K562 (cell line): ENCODE results near the gene CHERP. TPM values are rescaled to one million over a fixed set of nuclear protein-coding genes. Genes with fewer than 3 reads are reported as not detected.

Source experiments
- BMI1 ChIP-seq: fragments of 150-350 bp; IDR thresholded peaks from 2 replicates; pipeline ENCODE4 v1.6.1; 2014; ENCODE audit warnings: low read length
- CBFA2T3 ChIP-seq: fragments of 450-650 bp; IDR thresholded peaks from 2 replicates; pipeline ENCODE4 v1.6.1; 2017
- CEBPB ChIP-seq: fragments of 450-650 bp; IDR thresholded peaks from 2 replicates; pipeline ENCODE4 v1.6.1; 2016; ENCODE audit warnings: missing genetic modification characterization, missing compliant biosample characterization
- DACH1 ChIP-seq: fragments of 450-650 bp; IDR thresholded peaks from 2 replicates; pipeline ENCODE4 v1.6.1; 2018; ENCODE audit not compliant: partially characterized antibody
- ELF2 ChIP-seq: fragments of 250-450 bp; sonication (Bioruptor Pico); IDR thresholded peaks from 2 replicates; pipeline ENCODE4 v1.5.0; 2021; ENCODE audit warnings: mild to moderate bottlenecking
- ETV1 ChIP-seq: fragments of 450-650 bp; conservative IDR thresholded peaks from 2 replicates; pipeline ENCODE4 v1.6.1; 2016; ENCODE audit warnings: missing genetic modification characterization, control low read depth, low read depth, missing compliant biosample characterization
- HDAC6 ChIP-seq: IDR thresholded peaks from 2 replicates; pipeline ENCODE4 v1.6.1; 2012; ENCODE audit warnings: low read depth, mild to moderate bottlenecking, control low read depth, inconsistent platforms, low read length, moderate library complexity
- MCM2 ChIP-seq: fragments of 450-650 bp; IDR thresholded peaks from 2 replicates; pipeline ENCODE4 v1.6.1; 2017; ENCODE audit warnings: low read depth, mild to moderate bottlenecking
- MCM7 ChIP-seq, 2 experiments: fragments of 450-650 bp; IDR thresholded peaks; 2 replicates each; pipeline ENCODE4 v1.6.1; 2016 to 2018
- NFATC3 ChIP-seq: fragments of 450-650 bp; IDR thresholded peaks from 2 replicates; pipeline ENCODE4 v1.6.1; 2017; ENCODE audit warnings: mild to moderate bottlenecking
- NR2C1 ChIP-seq, 2 experiments: fragments of 450-650 bp; IDR thresholded peaks; 2 replicates each; pipeline ENCODE4 v1.6.1; 2017; ENCODE audit warnings: mild to moderate bottlenecking in 2 of 2, antibody characterized with exemption in 1 of 2, inconsistent platforms in 1 of 2, missing compliant biosample characterization in 1 of 2, missing genetic modification characterization in 1 of 2
- POLR2B ChIP-seq: fragments of 450-650 bp; IDR thresholded peaks from 2 replicates; pipeline ENCODE4 v1.6.1; 2018; ENCODE audit warnings: low read depth; ENCODE audit not compliant: partially characterized antibody
- POLR3G ChIP-seq: IDR thresholded peaks from 2 replicates; pipeline ENCODE4 v1.6.1; 2011; ENCODE audit not compliant: insufficient read length, insufficient replicate concordance; ENCODE audit errors: extremely low read depth
- SMARCA4 ChIP-seq: fragments of 450-650 bp; IDR thresholded peaks from 2 replicates; pipeline ENCODE4 v1.6.1; 2016
- STAT5A ChIP-seq: IDR thresholded peaks from 2 replicates; pipeline ENCODE4 v1.6.1; 2012; ENCODE audit warnings: low read length, inconsistent platforms, borderline replicate concordance
- TAF7 ChIP-seq: fragments of 450-650 bp; IDR thresholded peaks from 2 replicates; pipeline ENCODE4 v1.6.1; 2016; ENCODE audit warnings: missing genetic modification characterization, missing compliant biosample characterization
- ZC3H4 ChIP-seq: sonication (generic); formaldehyde crosslinking; IDR thresholded peaks from 2 replicates; pipeline ENCODE4 v1.9.0; 2021; ENCODE audit warnings: missing genetic modification reagents, borderline replicate concordance
- ZFP30 ChIP-seq: fragments of 250-450 bp; sonication (Bioruptor Pico); IDR thresholded peaks from 2 replicates; pipeline ENCODE4 v1.8.0; 2022; ENCODE audit warnings: moderate library complexity, mild to moderate bottlenecking, inconsistent platforms, borderline replicate concordance
- ZNF24 ChIP-seq: fragments of 450-650 bp; IDR thresholded peaks from 2 replicates; pipeline ENCODE4 v1.6.1; 2016
- ZNF561 ChIP-seq: fragments of 450-650 bp; formaldehyde crosslinking; conservative IDR thresholded peaks from 2 replicates; pipeline ENCODE4 v1.4.0; 2020; ENCODE audit warnings: mild to moderate bottlenecking, moderate library complexity
- polyA plus RNA-seq, 8 experiments: library from polyadenylated mRNA; depleted of rRNA in 4 of 8; stranded (reverse) in 5 of 8; unstranded in 3 of 8; fragments of >200 nt; fragmentation: Nextera tagmentation in 2 of 8; fragmentation: Illumina TruSeq in 1 of 8; extraction: Ambion mirVana in 2 of 8; extraction: Trizol in 1 of 8; gene quantifications; 2 replicates each; pipeline versions ENCODE4 v1.2.1 to v1.2.3, GENCODE V29; 2011 to 2014; ENCODE audit warnings: inconsistent platforms in 1 of 8, missing spikeins in 1 of 8
- total RNA-seq, 7 experiments: library from RNA; depleted of rRNA in 6 of 7; stranded (reverse); fragments of >200 nt in 6 of 7; fragmentation: Illumina TruSeq in 2 of 7; extraction: Trizol in 2 of 7; gene quantifications; 2 replicates each; pipeline versions ENCODE4 v1.2.1 to v1.2.3, GENCODE V29; 2011 to 2021; ENCODE audit warnings: low replicate concordance in 1 of 7
- TF ChIP-seq, protein P1 (sequence below), 2 experiments: fragments of 200-800 bp in 1 of 2; sonication (Bioruptor generic) in 1 of 2; sonication (generic) in 1 of 2; formaldehyde crosslinking in 1 of 2; IDR thresholded peaks in 1 of 2; conservative IDR thresholded peaks in 1 of 2; 2 replicates each; pipeline versions ENCODE4 v1.5.0 to v1.6.1; 2016 to 2020; ENCODE audit warnings: missing compliant biosample characterization in 1 of 2, missing genetic modification characterization in 1 of 2, missing genetic modification reagents in 1 of 2
- TF ChIP-seq, protein P2 (sequence below): fragments of 450-650 bp; IDR thresholded peaks from one replicate; pipeline ENCODE4 v1.6.1; 2018; ENCODE audit warnings: mild to moderate bottlenecking, moderate library complexity; ENCODE audit not compliant: partially characterized antibody
- TF ChIP-seq, protein P3 (sequence below), 3 experiments: fragments of 200-800 bp in 1 of 3; sonication (Bioruptor generic) in 1 of 3; sonication (generic) in 1 of 3; formaldehyde crosslinking in 1 of 3; IDR thresholded peaks; 2 replicates each; pipeline versions ENCODE4 v1.6.1 to v1.8.0; 2016 to 2022; ENCODE audit warnings: mild to moderate bottlenecking in 2 of 3, missing compliant biosample characterization in 2 of 3, missing genetic modification characterization in 2 of 3, missing genetic modification reagents in 1 of 3
- TF ChIP-seq, protein P4 (sequence below): fragments of 450-650 bp; IDR thresholded peaks from 2 replicates; pipeline ENCODE4 v1.7.0; 2016; ENCODE audit warnings: borderline replicate concordance

Gene CHERP
- total and polyA plus RNA-seq, 9 of the 15 experiments (the other 6 are each of a cell fraction or from before 2014, with no cell fraction given) = 0.60 to 85.1 (median 7.8) TPM

DNA sequence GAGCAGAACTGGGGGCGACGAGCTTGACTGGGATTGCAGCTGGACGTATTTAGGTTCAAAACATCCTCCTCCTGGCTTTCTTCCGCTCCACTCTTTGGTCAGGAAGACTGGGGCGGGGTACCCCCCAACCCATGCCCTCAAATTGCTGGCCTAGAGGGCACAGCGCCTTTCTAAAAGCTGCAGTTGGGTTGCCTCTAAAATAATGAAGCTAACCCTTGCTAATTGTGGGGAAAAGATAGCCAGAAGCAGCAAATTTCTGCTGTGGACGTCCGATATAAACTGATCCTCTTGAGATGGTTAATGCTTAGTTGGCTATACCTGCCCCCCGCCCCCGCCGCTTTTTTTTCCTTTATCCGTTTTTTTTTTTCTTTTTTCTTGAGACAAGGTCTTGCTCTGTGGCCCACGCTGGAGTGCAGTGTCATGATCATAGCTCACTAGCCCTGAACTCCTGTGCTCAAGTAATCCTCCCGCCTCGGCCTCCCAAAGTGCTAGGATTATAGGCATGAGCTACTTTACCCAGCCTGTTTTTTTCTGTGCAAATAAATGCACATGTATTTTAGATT lies 754 bp upstream of the CHERP start (continued):
- TF ChIP-seq MCM2 (no peak), ETV1 (tag) (0 out of 2 replicates have a peak, but pooled peaks have one; percentile 25), MCM7 (IDR thresholded peaks at IDR 0.05) (no peak), TAF7 (no peak), NR2C1 (IDR thresholded peaks at IDR 0.05) (no peak), NR2C1 (tag; IDR thresholded peaks at IDR 0.05) (no peak), ZNF24 (no peak), CBFA2T3 (0 out of 2 replicates have a peak, but pooled peaks have one; percentile 11), HDAC6 (no peak), ZNF561 (CRISPR knock-in tag) (no peak), ZC3H4 (CRISPR knock-in tag) (no peak), POLR3G (no peak), NFATC3 (no peak), ELF2 (CRISPR knock-in tag) (no peak), CEBPB (tag) (no peak), DACH1 (no peak), ZFP30 (CRISPR knock-in tag) (no peak), BMI1 (no peak), STAT5A (no peak), POLR2B (no peak), SMARCA4 (0 out of 2 replicates have a peak, but pooled peaks have one; percentile 24)
- TF ChIP-seq, protein P1, sequence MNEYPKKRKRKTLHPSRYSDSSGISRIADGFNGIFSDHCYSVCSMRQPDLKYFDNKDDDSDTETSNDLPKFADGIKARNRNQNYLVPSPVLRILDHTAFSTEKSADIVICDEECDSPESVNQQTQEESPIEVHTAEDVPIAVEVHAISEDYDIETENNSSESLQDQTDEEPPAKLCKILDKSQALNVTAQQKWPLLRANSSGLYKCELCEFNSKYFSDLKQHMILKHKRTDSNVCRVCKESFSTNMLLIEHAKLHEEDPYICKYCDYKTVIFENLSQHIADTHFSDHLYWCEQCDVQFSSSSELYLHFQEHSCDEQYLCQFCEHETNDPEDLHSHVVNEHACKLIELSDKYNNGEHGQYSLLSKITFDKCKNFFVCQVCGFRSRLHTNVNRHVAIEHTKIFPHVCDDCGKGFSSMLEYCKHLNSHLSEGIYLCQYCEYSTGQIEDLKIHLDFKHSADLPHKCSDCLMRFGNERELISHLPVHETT (CRISPR knock-in tag; conservative IDR thresholded peaks at IDR 0.05 in 1 of 2, IDR thresholded peaks at IDR 0.05 in 1 of 2) = no peak
- TF ChIP-seq, protein P2, sequence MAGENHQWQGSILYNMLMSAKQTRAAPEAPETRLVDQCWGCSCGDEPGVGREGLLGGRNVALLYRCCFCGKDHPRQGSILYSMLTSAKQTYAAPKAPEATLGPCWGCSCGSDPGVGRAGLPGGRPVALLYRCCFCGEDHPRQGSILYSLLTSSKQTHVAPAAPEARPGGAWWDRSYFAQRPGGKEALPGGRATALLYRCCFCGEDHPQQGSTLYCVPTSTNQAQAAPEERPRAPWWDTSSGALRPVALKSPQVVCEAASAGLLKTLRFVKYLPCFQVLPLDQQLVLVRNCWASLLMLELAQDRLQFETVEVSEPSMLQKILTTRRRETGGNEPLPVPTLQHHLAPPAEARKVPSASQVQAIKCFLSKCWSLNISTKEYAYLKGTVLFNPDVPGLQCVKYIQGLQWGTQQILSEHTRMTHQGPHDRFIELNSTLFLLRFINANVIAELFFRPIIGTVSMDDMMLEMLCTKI = no peak
- TF ChIP-seq, protein P3, sequence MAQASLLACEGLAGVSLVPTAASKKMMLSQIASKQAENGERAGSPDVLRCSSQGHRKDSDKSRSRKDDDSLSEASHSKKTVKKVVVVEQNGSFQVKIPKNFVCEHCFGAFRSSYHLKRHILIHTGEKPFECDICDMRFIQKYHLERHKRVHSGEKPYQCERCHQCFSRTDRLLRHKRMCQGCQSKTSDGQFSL (CRISPR knock-in tag; IDR thresholded peaks at IDR 0.05) = no peak
- TF ChIP-seq, protein P3 (tag; IDR thresholded peaks at IDR 0.05) = no peak
- TF ChIP-seq, protein P4, sequence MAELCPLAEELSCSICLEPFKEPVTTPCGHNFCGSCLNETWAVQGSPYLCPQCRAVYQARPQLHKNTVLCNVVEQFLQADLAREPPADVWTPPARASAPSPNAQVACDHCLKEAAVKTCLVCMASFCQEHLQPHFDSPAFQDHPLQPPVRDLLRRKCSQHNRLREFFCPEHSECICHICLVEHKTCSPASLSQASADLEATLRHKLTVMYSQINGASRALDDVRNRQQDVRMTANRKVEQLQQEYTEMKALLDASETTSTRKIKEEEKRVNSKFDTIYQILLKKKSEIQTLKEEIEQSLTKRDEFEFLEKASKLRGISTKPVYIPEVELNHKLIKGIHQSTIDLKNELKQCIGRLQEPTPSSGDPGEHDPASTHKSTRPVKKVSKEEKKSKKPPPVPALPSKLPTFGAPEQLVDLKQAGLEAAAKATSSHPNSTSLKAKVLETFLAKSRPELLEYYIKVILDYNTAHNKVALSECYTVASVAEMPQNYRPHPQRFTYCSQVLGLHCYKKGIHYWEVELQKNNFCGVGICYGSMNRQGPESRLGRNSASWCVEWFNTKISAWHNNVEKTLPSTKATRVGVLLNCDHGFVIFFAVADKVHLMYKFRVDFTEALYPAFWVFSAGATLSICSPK = no peak
